Right cardiac atrium (tissue), 5 donors: ENCODE data around the gene TTLL6. TPM values are rescaled to one million over a fixed set of nuclear protein-coding genes. Genes with fewer than 3 reads are reported as not detected.

Experiments used
- ATAC-seq, 2 donors: fragments of 200-7000 bp; cut with Tn5 transposase; one replicate each; pipeline versions ENCODE4 v1.8.0 to v1.9.1; 2020; ENCODE audit warnings: moderate library complexity in 2 of 2, mild to moderate bottlenecking in 1 of 2
- DNase-seq, 3 donors: peaks; one replicate each; pipeline ENCODE4 v3.0.0-alpha.2; 2020
- H3K27ac ChIP-seq: one replicate; pipeline ENCODE4 v1.5.1; 2013; ENCODE audit warnings: mild to moderate bottlenecking, low read length, control low read depth, moderate library complexity
- H3K27me3 ChIP-seq: one replicate; pipeline ENCODE4 v1.6.1; 2013; ENCODE audit not compliant: control insufficient read depth, insufficient read depth
- H3K4me1 ChIP-seq: one replicate; pipeline ENCODE4 v1.6.1; 2013; ENCODE audit warnings: low read length; ENCODE audit not compliant: control insufficient read depth, insufficient read depth
- H3K4me3 ChIP-seq: one replicate; pipeline ENCODE4 v1.5.1; 2013; ENCODE audit warnings: low read length, control low read depth
- H3K9me3 ChIP-seq: one replicate; pipeline ENCODE4 v1.6.1; 2013; ENCODE audit warnings: low read length; ENCODE audit not compliant: control insufficient read depth
- WGBS: extraction: QIAGEN DNeasy Blood & Tissue Kit; methylation state at CpG from one replicate; pipeline ENCODE4 v1.1.7; 2013; 5-methylcytosine and 5-hydroxymethylcytosine counted together
- intact Hi-C, 4 donors: fragments of 100-400 bp; cut with DNase I; formaldehyde crosslinking; loops; one replicate each; pipeline versions ENCODE4 v1.11.0 to v1.14.0; 2022 to 2023
- polyA plus RNA-seq: library from polyadenylated mRNA; stranded (reverse); fragments of 200-250 nt; gene quantifications from one replicate; pipeline ENCODE4 v1.2.3, GENCODE V29; 2013
- total RNA-seq, 4 donors: library from RNA; stranded (reverse); fragmentation: NEBNext Ultra II Directional; extraction: Animal tissue kit (Norgen Biotek cat#: 25700); gene quantifications; one replicate each; pipeline ENCODE4 v1.2.1, GENCODE V29; 2021
- donor health status: healthy with polysubstance abuse.
- donor health status: DM: no; HTN: yes; CAD: no.
- donor health status: DM: no; HTN: no; CAD: no.
- donor health status: DM: no; HTN: yes; CAD: no; lungs with severe emphysema.
- donor health status: DM: yes; HTN: yes; CAD: no.

TTLL6 gene
- total and polyA plus RNA-seq, 5 donors, result 0.06 to 0.27 (median 0.23) TPM; not detected in 2

GRCh38 chr17:48759288-48759687, 57.7 kb downstream of the TTLL6 start:
- H3K9me3 ChIP-seq, result no peaks in the 10 kb centered on the region

GRCh38 chr17:48757524-48757961, 59.5 kb downstream of the TTLL6 start:
- DNase-seq (no peak), ATAC-seq (no peak)
- Histone ChIP-seq H3K4me3 (no peak overlapping the region), H3K27me3 (no peaks in the 10 kb centered on the region), H3K9me3 (no peaks in the 10 kb centered on the region), H3K4me1 (no peaks in the 10 kb centered on the region), H3K27ac (no peak overlapping the region)
- intact Hi-C loops, result no loop called here
- 44% methylated on average over 2 of the region's 2 CpGs for WGBS

More at GRCh38 chr17:48759288-48759687, 57.7 kb downstream of the TTLL6 start:
- no peak for ATAC-seq
- intact Hi-C loops, result no loop called here
- no peak for DNase-seq
- H3K27me3 ChIP-seq, result no peaks in the 10 kb centered on the region
- no peak overlapping the region for H3K27ac ChIP-seq
- no peak overlapping the region for H3K4me3 ChIP-seq
- H3K4me1 ChIP-seq, result no peaks in the 10 kb centered on the region

- Histone ChIP-seq H3K27me3 (no peaks in the 10 kb centered on the region), H3K4me1 (no peaks in the 10 kb centered on the region), H3K4me3 (no peak overlapping the region), H3K9me3 (no peaks in the 10 kb centered on the region), H3K27ac (no peak overlapping the region)
- ATAC-seq, result no peak
- 23% methylated on average over 3 of the region's 3 CpGs for WGBS
- no peak for DNase-seq
- intact Hi-C loops, result no loop called here
Observed at GRCh38 chr17:48756830-48757251, 60.2 kb downstream of the TTLL6 start.

- no peak for DNase-seq
- no peaks in the 10 kb centered on the region for H3K27me3 ChIP-seq
- intact Hi-C loops, result no loop called here
- WGBS, result 18% methylated on average over 8 of the region's 8 CpGs
- no peak overlapping the region for H3K4me3 ChIP-seq
- H3K27ac ChIP-seq, result no peak overlapping the region
- no peak for ATAC-seq
- H3K4me1 ChIP-seq, result no peaks in the 10 kb centered on the region
- no peaks in the 10 kb centered on the region for H3K9me3 ChIP-seq
Observed at GRCh38 chr17:48755356-48755755, 61.7 kb downstream of the TTLL6 start.

- Histone ChIP-seq H3K9me3 (no peaks in the 10 kb centered on the region), H3K27ac (no peak overlapping the region), H3K4me3 (no peak overlapping the region), H3K4me1 (no peaks in the 10 kb centered on the region), H3K27me3 (no peaks in the 10 kb centered on the region)
- DNase-seq (no peak), ATAC-seq (no peak)
- intact Hi-C loops, result no loop called here
- 5% methylated on average over 52 of the region's 52 CpGs for WGBS
Observed at GRCh38 chr17:48754500-48755261, 62.3 kb downstream of the TTLL6 start.

GRCh38 chr17:48753794-48754499, 63.1 kb downstream of the TTLL6 start:
- H3K4me1 ChIP-seq, result no peaks in the 10 kb centered on the region
- H3K27me3 ChIP-seq, result peaks cover 2% of the 10 kb centered on the region
- H3K9me3 ChIP-seq, result no peaks in the 10 kb centered on the region
- no peak overlapping the region for H3K27ac ChIP-seq
- intact Hi-C loops, result no loop called here
- no peak for ATAC-seq
- no peak overlapping the region for H3K4me3 ChIP-seq
- DNase-seq, result no peak
- 9% methylated on average over 22 of the region's 22 CpGs for WGBS

- Histone ChIP-seq H3K4me3 (no peak overlapping the region), H3K27ac (no peak overlapping the region), H3K27me3 (peaks cover 2% of the 10 kb centered on the region), H3K9me3 (no peaks in the 10 kb centered on the region), H3K4me1 (no peaks in the 10 kb centered on the region)
- 4% methylated on average over 43 of the region's 43 CpGs for WGBS
- ATAC-seq (no peak), DNase-seq (no peak)
- intact Hi-C loops, result no loop called here
Observed at GRCh38 chr17:48752399-48753288, 64.4 kb downstream of the TTLL6 start.

- intact Hi-C loops, result no loop called here
- Histone ChIP-seq H3K4me1 (no peaks in the 10 kb centered on the region), H3K27ac (no peak overlapping the region), H3K9me3 (no peaks in the 10 kb centered on the region), H3K27me3 (peaks cover 2% of the 10 kb centered on the region), H3K4me3 (no peak overlapping the region)
- WGBS, result 5% methylated on average over 13 of the region's 13 CpGs
- ATAC-seq (no peak), DNase-seq (no peak)
Observed at GRCh38 chr17:48751733-48752398, 65.2 kb downstream of the TTLL6 start.

- Histone ChIP-seq H3K9me3 (no peaks in the 10 kb centered on the region), H3K4me1 (no peaks in the 10 kb centered on the region), H3K27me3 (peaks cover 2% of the 10 kb centered on the region), H3K27ac (no peak overlapping the region), H3K4me3 (no peak overlapping the region)
- ATAC-seq (no peak), DNase-seq (no peak)
- 0% methylated on average over 3 of the region's 3 CpGs for WGBS
- intact Hi-C loops, result no loop called here
Observed at GRCh38 chr17:48751172-48751571, 65.9 kb downstream of the TTLL6 start.

GRCh38 chr17:48749621-48750553, 67.1 kb downstream of the TTLL6 start:
- ATAC-seq (no peak), DNase-seq (no peak)
- no peaks in the 10 kb centered on the region for H3K4me1 ChIP-seq
- H3K4me3 ChIP-seq, result no peak overlapping the region
- 6% methylated on average over 32 of the region's 32 CpGs for WGBS
- intact Hi-C loops, result no loop called here
- H3K27ac ChIP-seq, result no peak overlapping the region
- no peaks in the 10 kb centered on the region for H3K9me3 ChIP-seq
- H3K27me3 ChIP-seq, result peaks cover 5% of the 10 kb centered on the region
